GM12878 (cell line): ENCODE data around the gene MARCHF11. TPM values are rescaled to one million over a fixed set of nuclear protein-coding genes. Genes with fewer than 3 reads are reported as not detected.

Source experiments
- ATAC-seq: fragments of 200-7000 bp; cut with Tn5 transposase; 3 replicates; pipeline ENCODE4 v1.9.1; 2020; ENCODE audit warnings: mild to moderate bottlenecking, moderate library complexity
- BruUV-seq: library from RNA; stranded (reverse); fragments of 400-500 nt; replicated peaks from 2 replicates; lab custom pipeline; 2021; lab: Mats Ljungman, UMichigan
- CTCF ChIA-PET: fragments of 300-600 bp; sonication (Branson Sonifier 250); formaldehyde crosslinking; extraction: SDS; loops from one replicate; lab custom pipeline; 2021; ENCODE audit warnings: inconsistent platforms; lab: Yijun Ruan, JAX
- POLR2A ChIA-PET: fragments of 350-600 bp; formaldehyde crosslinking; extraction: SDS; loops from one replicate; lab custom pipeline; 2021; ENCODE audit warnings: inconsistent platforms; lab: Charles Lee
- RAD21 ChIA-PET: fragments of 300-600 bp; sonication (Branson Sonifier 250); formaldehyde crosslinking; loops from one replicate; lab custom pipeline; 2023; ENCODE audit warnings: antibody characterized with exemption; ENCODE audit not compliant: unreplicated experiment; lab: Charles Lee
- SMC1A ChIA-PET: fragments of 300-600 bp; sonication (Branson Sonifier 250); formaldehyde crosslinking; loops from one replicate; lab custom pipeline; 2023; ENCODE audit not compliant: unreplicated experiment, uncharacterized antibody; lab: Charles Lee
- DNase-seq: peaks from one replicate; pipeline ENCODE4 v3.0.0-alpha.2; 2011; ENCODE audit warnings: low read depth, low spot score
- FAIRE-seq: peaks from 3 replicates; lab custom pipeline; 2011; peaks lifted over from hg19 to GRCh38; lab: Jason Lieb, UNC
- H2AFZ ChIP-seq: 2 replicates; pipeline ENCODE4 v1.6.0; 2011; ENCODE audit warnings: low read depth, low read length, control low read depth; ENCODE audit not compliant: control insufficient read depth
- H3K27ac ChIP-seq: 2 replicates; pipeline ENCODE4 v1.5.1; 2011; ENCODE audit warnings: control low read depth; ENCODE audit not compliant: control insufficient read depth, insufficient read depth
- H3K27me3 ChIP-seq, 2 experiments: replicated peaks in 1 of 2; 2 replicates each; pipeline versions ENCODE4 v1.6.0 to v1.6.1; 2011; ENCODE audit warnings: low read length in 1 of 2; ENCODE audit not compliant: control insufficient read depth in 2 of 2, insufficient read depth in 2 of 2
- H3K36me3 ChIP-seq, 2 experiments: 2 replicates each; pipeline ENCODE4 v1.5.1; 2011; ENCODE audit warnings: low read length in 1 of 2; ENCODE audit not compliant: control insufficient read depth in 2 of 2, insufficient read depth in 2 of 2
- H3K4me1 ChIP-seq: 2 replicates; pipeline ENCODE4 v1.6.1; 2011; ENCODE audit warnings: mild to moderate bottlenecking, low read length, moderate library complexity, mixed read lengths; ENCODE audit not compliant: control insufficient read depth, insufficient read depth
- H3K4me2 ChIP-seq: 2 replicates; pipeline ENCODE4 v1.6.0; 2011; ENCODE audit warnings: control low read depth; ENCODE audit not compliant: control insufficient read depth, insufficient read depth
- H3K4me3 ChIP-seq: fragments of 200-600 bp; sonication (generic); 2 replicates; pipeline ENCODE4 v1.5.1; 2016
- H3K79me2 ChIP-seq: 2 replicates; pipeline ENCODE4 v1.6.0; 2011; ENCODE audit warnings: low read length; ENCODE audit not compliant: control insufficient read depth, insufficient read depth
- H3K9ac ChIP-seq: 2 replicates; pipeline ENCODE4 v1.8.0; 2011; ENCODE audit warnings: low read length, control low read depth, mixed read lengths; ENCODE audit not compliant: control insufficient read depth, insufficient read depth
- H3K9me3 ChIP-seq: replicated peaks from 3 replicates; pipeline ENCODE4 v1.5.1; 2011; ENCODE audit warnings: mild to moderate bottlenecking, low read length; ENCODE audit not compliant: control insufficient read depth, insufficient read depth
- H4K20me1 ChIP-seq: 2 replicates; pipeline ENCODE4 v1.6.0; 2011; ENCODE audit not compliant: control insufficient read depth, insufficient read depth
- ASH2L ChIP-seq: fragments of 300-600, 200-600 bp; sonication (generic); IDR thresholded peaks from 2 replicates; pipeline ENCODE4 v1.6.1; 2017; ENCODE audit warnings: low read depth, mild to moderate bottlenecking, borderline replicate concordance
- BCLAF1 ChIP-seq: fragments of 450-650 bp; IDR thresholded peaks from 2 replicates; pipeline ENCODE4 v1.6.1; 2017; ENCODE audit warnings: antibody characterized with exemption, mild to moderate bottlenecking, moderate library complexity
- EED ChIP-seq: sonication (generic); IDR thresholded peaks from 2 replicates; pipeline ENCODE4 v1.6.1; 2016; ENCODE audit warnings: antibody characterized with exemption, low read depth
- EGR1 ChIP-seq, 2 experiments: IDR thresholded peaks; 1 replicate in 1 of 2; 2 replicates in 1 of 2; pipeline ENCODE4 v1.6.1; 2011 to 2012; ENCODE audit warnings: low read depth in 2 of 2, low read length in 2 of 2, borderline replicate concordance in 1 of 2, mild to moderate bottlenecking in 1 of 2, moderate library complexity in 1 of 2
- GABPA ChIP-seq: IDR thresholded peaks from 2 replicates; pipeline ENCODE4 v1.6.1; 2014; ENCODE audit warnings: antibody characterized with exemption, low read depth, mild to moderate bottlenecking, inconsistent platforms
- HDAC6 ChIP-seq: fragments of 200-600 bp; sonication (generic); IDR thresholded peaks from one replicate; pipeline ENCODE4 v1.8.0; 2017; ENCODE audit warnings: antibody characterized with exemption; ENCODE audit not compliant: unreplicated experiment
- IKZF2 ChIP-seq, 2 experiments: fragments of 450-650 bp; IDR thresholded peaks; 2 replicates each; pipeline ENCODE4 v1.6.1; 2017; ENCODE audit warnings: mild to moderate bottlenecking in 2 of 2, moderate library complexity in 2 of 2
- MTA2 ChIP-seq: fragments of 450-650 bp; IDR thresholded peaks from 2 replicates; pipeline ENCODE4 v1.6.1; 2016; ENCODE audit warnings: low read depth, mild to moderate bottlenecking, moderate library complexity
- MXI1 ChIP-seq: fragments of 150-350 bp; IDR thresholded peaks from 2 replicates; pipeline ENCODE4 v1.6.1; 2011; ENCODE audit warnings: low read depth, mild to moderate bottlenecking, inconsistent platforms, low read length, improper control_type of control experiment
- NBN ChIP-seq: fragments of 450-650 bp; IDR thresholded peaks from 2 replicates; pipeline ENCODE4 v1.6.1; 2016
- NR2C2 ChIP-seq: IDR thresholded peaks from 2 replicates; pipeline ENCODE4 v1.6.1; 2011; ENCODE audit warnings: borderline replicate concordance, low read depth; ENCODE audit not compliant: control insufficient read depth, insufficient read length
- NRF1 ChIP-seq: conservative IDR thresholded peaks from 2 replicates; pipeline ENCODE4 v1.6.1; 2011; ENCODE audit warnings: mild to moderate bottlenecking, low read depth, low read length, improper control_type of control experiment
- RBBP5 ChIP-seq: fragments of 200-600 bp; sonication (generic); conservative IDR thresholded peaks from 2 replicates; pipeline ENCODE4 v1.6.1; 2016
- SREBF1 ChIP-seq: IDR thresholded peaks from 2 replicates; pipeline ENCODE4 v1.6.1; 2012; ENCODE audit warnings: mild to moderate bottlenecking, low read length
- TAF1 ChIP-seq: IDR thresholded peaks from 2 replicates; pipeline ENCODE4 v1.6.1; 2011; ENCODE audit warnings: mild to moderate bottlenecking, low read depth, low read length, borderline replicate concordance
- ZBTB4 ChIP-seq: fragments of 450-650 bp; formaldehyde crosslinking; IDR thresholded peaks from 2 replicates; pipeline ENCODE4 v1.4.0; 2022; ENCODE audit warnings: mild to moderate bottlenecking, moderate library complexity
- ZNF384 ChIP-seq: IDR thresholded peaks from 2 replicates; pipeline ENCODE4 v1.6.1; 2012; ENCODE audit warnings: low read depth, mild to moderate bottlenecking, low read length, improper control_type of control experiment, borderline replicate concordance
- in situ Hi-C: fragments of 300-500 bp; cut with MboI; formaldehyde crosslinking; loops from 9 replicates; pipeline ENCODE4 v1.14.3; 2018; ENCODE audit warnings: mixed read lengths
- intact Hi-C: fragments of 100-400 bp; cut with micrococcal nuclease; formaldehyde crosslinking; loops from one replicate; pipeline ENCODE4 v1.14.2; 2022; ENCODE audit not compliant: unreplicated experiment
- polyA plus RNA-seq, 11 experiments: library from polyadenylated mRNA; depleted of rRNA in 4 of 11; unstranded in 6 of 11; stranded (reverse) in 5 of 11; fragments of >200 nt; fragmentation: Nextera tagmentation in 4 of 11; fragmentation: Illumina TruSeq in 1 of 11; extraction: Ambion mirVana in 4 of 11; extraction: Trizol in 1 of 11; gene quantifications; 1 replicate in 1 of 11; 2 replicates in 10 of 11; pipeline versions ENCODE4 v1.2.1 to v1.2.3, GENCODE V29; 2011 to 2016; ENCODE audit warnings: inconsistent platforms in 2 of 11, missing spikeins in 2 of 11, low read depth in 1 of 11
- total RNA-seq, 4 experiments: library from RNA; depleted of rRNA in 3 of 4; stranded (reverse); fragments of >200 nt in 3 of 4; fragmentation: Illumina TruSeq in 1 of 4; extraction: Trizol in 1 of 4; gene quantifications; 2 replicates each; pipeline versions ENCODE4 v1.2.1 to v1.2.3, GENCODE V29; 2013 to 2021

Gene MARCHF11
- total and polyA plus RNA-seq, 10 of the 15 experiments (the other 5 are each of a cell fraction or from before 2014, with no cell fraction given): 0.26 TPM; not detected in 9

- ChIA-PET POLR2A (no interaction called here), RAD21 (no interaction called here), CTCF (no interaction called here), SMC1A (interaction anchor here (0.6 kb wide), 1 partner anchor 35 kb away, joined by 3 read pairs; no protein-coding TSS in a partner anchor)
- no peak overlapping the region for H2AFZ ChIP-seq
- in situ Hi-C loops: no loop called here
- DNase-seq (no peak), FAIRE-seq (no peak), ATAC-seq (no peak)
- BruUV-seq: no TSS peak
- H3K9ac ChIP-seq: no peak overlapping the region
- TF ChIP-seq ASH2L: no peak
- TF ChIP-seq ZNF384: no peak
- no peak for TF ChIP-seq EGR1 (IDR thresholded peaks at IDR 0.05; ENCODE audit: borderline replicate concordance in 1 of 2, low read depth in 2 of 2, low read length in 2 of 2)
- TF ChIP-seq MTA2: no peak
- no peak for TF ChIP-seq GABPA
- no peak for TF ChIP-seq NBN
- no peak for TF ChIP-seq TAF1
- TF ChIP-seq BCLAF1: no peak
- TF ChIP-seq IKZF2 (IDR thresholded peaks at IDR 0.05): no peak
- TF ChIP-seq RBBP5: no peak
- no peak for TF ChIP-seq ZBTB4 (CRISPR knock-in tag)
- TF ChIP-seq NR2C2: no peak
- TF ChIP-seq SREBF1: no peak
- no peak for TF ChIP-seq EED
- TF ChIP-seq NRF1: no peak
- TF ChIP-seq MXI1: no peak
- TF ChIP-seq HDAC6: no peak
- H3K9me3 ChIP-seq: no peaks in the 10 kb centered on the region
- no peak overlapping the region for H3K4me2 ChIP-seq
- no peaks in the 10 kb centered on the region for H3K79me2 ChIP-seq
- no peak overlapping the region for H3K4me3 ChIP-seq
- no peaks in the 10 kb centered on the region for H3K4me1 ChIP-seq
- H4K20me1 ChIP-seq: no peaks in the 10 kb centered on the region
- intact Hi-C loops: no loop called here
- no peaks in the 10 kb centered on the region for H3K27me3 ChIP-seq
- no peaks in the 10 kb centered on the region for H3K36me3 ChIP-seq
- no peak overlapping the region for H3K27ac ChIP-seq
Measured at GRCh38 chr5:16048132-16048531, 131.5 kb downstream of the MARCHF11 start.
